Measurements from ENCODE around the gene COG7. TPM values are rescaled to one million over a fixed set of nuclear protein-coding genes. Genes with fewer than 3 reads are reported as not detected.
"Not testable (repeated sequence)": the region's sequence is repeated elsewhere in the genome, so short reads cannot be mapped to it uniquely, and the experiment has no call there.

Gene COG7
- total RNA-seq: 29.4 TPM

DNA sequence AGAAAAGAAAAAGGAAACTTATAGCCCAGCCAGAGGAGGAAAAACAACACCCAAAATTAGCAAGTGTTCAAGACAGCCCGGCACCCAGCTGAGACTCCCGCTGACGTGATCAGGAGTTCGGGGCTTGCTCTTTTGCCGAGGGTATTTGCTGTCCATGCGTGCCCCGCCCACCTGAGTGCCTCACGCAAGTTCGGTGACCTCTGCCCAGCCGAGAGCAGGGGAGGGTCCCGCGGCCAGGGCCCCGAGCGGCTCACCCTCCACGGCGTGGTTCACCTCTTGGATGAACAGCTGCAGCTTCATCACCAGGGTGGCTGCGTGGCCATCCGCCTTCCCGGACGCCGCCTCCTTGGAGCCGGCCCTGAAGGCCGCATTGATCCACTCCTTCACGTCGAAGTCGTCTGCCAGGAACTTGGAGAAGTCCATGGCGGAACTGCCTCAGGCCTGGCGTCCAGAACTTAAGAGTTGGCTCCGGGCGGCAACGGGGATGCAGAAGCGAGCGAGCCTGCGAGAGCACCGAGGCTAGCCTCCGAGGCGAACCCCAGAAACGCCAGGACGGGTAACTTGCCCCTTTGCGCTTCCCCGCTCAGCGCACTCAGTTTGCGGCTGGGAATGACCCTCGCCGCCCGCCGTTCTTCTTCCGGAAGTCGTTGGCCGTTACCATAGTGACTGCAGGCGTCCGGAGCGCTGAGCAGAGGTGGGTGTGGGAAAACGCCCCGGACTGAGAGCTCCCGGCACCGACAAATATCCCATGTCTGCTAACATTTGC is at the start of gene COG7:
COG7 (minus strand) TSS at position 618 of the 766 bp plus-strand sequence; CDS start at position 423, 195 bp downstream.
- DNase-seq (ENCODE audit: low spot score): peak; percentile 94
- ATAC-seq: peak; percentile 99
- intact Hi-C loops (cut with DNase I): no loop called here

DNA sequence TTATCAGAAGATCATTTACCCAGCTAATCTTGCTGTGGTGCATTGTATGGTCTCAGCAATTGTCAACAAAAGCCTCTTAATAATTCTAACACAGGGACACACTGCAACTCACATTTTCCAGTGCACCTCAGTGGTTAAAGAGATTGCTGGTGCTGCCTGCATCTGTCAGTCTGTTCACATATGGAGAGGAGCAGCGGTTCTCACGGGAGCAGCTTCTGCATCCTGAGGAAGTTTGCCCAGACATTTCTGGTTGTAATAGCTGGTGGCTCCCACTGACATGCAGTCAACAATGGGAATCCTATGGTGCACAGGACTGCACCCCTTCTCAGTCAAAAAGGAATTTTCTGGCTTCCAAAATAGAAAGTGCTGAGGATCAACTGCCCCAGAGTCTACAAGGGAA is 49.5 kb upstream of the COG7 start:
- ATAC-seq (no peak), DNase-seq (ENCODE audit: low spot score) (no peak)
- intact Hi-C loops (cut with DNase I): no loop called here

DNA sequence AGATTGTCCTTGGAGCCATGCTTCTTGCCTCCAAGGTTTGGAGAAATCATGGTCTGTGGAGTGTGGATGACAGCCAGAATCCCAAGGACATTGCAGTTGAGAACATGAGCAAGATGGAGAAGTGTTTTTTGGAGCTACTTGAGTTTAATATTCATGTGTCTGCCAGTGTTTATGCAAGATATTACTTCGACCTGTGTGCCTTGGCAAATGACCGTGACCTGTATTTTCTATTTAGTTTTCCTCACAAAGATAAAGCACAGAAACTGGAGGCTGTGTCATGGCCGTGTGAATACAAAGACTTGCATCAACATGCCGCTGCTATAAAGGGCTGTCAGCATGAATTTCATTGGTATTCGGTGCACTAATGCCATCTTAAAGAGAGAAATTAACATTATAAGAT is 48.3 kb upstream of the COG7 start:
- DNase-seq (ENCODE audit: low spot score) (no peak), ATAC-seq (no peak)
- intact Hi-C loops (cut with DNase I): no loop called here

DNA sequence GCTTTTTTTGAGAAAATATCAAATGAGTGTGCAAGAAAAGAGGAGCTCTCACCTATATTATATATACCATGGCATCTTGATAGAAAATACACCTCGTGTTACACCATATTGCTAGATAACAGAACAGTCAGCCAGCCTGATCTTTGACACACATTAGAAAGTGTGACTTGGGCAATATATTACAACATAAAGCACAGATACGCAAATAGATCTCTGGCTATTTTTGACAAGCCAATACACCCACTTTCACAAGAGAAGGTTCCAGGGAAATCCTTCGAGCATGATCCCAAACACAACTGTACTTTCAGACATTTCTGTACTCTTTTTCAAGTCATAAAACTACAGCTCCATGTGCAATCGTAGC is 47.9 kb upstream of the COG7 start:
- intact Hi-C loops (cut with DNase I): no loop called here
- DNase-seq (ENCODE audit: low spot score) (no peak), ATAC-seq (no peak)

DNA sequence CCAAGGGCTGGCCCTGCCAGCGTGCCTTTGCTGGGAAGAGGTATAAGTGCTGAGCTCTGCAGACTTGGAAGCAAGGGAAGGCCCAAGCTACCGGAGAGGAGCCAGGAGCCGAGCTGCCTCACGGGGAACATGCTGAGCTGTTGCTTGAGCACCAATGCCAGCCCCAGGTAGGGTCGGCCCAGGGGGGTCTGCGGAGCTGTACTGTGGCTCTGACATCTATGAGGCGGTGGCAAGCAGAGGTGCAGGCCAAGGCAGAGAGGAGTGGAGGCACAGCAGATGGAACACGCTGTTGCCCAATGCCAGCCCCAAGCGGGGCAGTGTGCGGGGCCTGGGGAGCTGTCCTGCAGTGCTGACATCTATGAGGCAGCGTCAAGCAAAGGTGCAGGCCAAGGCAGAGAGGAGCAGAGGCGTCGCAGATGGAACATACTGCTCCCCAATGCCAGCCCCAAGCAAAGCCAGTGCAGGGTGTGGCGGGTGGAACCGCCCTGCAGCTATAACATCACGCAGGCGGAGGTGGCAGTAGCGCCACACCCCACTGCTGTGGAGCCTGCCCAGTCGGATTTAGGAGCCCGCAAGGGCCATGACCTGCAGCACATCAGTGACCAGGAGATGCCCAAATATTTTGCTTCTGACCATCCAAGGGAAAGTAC is 47.3 kb upstream of the COG7 start:
- ATAC-seq (no peak), DNase-seq (ENCODE audit: low spot score) (no peak)
- intact Hi-C loops (cut with DNase I): no loop called here

DNA sequence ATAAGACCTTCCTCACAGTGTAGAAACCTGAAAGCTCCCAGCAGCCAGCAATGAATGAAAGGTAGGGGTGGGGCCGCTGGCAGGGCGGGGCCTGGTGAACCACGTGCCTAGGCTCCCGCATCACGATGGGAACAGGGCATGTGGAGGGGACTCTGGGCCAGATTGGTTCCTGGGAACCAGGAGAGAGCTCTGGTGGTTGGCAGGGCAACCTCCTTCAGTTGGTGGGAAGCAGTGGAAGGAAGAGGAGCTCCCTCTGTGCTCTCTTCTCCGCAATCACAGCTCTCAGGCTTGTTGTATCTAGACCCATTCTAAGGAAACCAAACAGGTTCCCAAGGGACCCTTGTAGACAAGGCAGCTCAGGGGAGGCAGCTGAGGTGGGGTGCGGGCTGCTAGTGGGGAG is 46.8 kb upstream of the COG7 start:
- no peak for DNase-seq (ENCODE audit: low spot score)
- no peak for ATAC-seq
- intact Hi-C loops (cut with DNase I): no loop called here

DNA sequence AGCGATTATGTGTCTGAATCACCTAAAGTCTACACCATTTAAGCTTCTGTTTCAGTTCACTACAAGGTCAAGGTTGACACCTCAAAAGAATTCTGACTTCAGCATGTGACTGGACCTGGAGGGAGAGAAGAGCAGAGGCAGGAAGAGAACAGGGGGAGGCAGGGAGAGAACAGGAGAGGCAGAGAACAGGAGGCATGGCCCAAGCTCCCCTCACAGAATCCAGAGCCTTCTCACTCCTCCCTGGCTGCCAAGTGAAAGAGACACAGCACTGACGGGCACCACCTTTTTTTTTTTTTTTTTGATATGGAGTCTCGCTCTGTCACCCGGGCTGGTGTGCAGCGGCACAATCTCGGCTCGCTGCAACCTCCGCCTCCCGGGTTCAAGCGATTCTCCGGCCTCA is 45.9 kb upstream of the COG7 start:
- DNase-seq (ENCODE audit: low spot score) (no peak), ATAC-seq (no peak)
- intact Hi-C loops (cut with DNase I): no loop called here

DNA sequence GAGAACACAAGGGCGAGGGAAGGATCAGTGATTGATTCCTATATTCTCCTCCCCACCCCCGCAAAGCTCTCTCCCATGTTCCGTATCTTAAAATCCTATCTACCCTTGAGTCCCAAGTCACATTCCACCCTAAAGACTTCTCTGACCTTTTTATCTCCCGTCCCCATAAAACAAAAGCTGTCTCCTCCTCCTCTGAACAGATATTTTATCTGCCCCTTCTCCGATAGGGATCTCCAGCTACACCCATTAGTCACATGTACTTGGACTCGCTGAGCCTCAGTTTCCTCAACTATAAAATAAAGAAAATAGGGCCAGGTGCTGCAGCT is 44.5 kb upstream of the COG7 start:
- ATAC-seq: no peak
- intact Hi-C loops (cut with DNase I): no loop called here
- no peak for DNase-seq (ENCODE audit: low spot score)

DNA sequence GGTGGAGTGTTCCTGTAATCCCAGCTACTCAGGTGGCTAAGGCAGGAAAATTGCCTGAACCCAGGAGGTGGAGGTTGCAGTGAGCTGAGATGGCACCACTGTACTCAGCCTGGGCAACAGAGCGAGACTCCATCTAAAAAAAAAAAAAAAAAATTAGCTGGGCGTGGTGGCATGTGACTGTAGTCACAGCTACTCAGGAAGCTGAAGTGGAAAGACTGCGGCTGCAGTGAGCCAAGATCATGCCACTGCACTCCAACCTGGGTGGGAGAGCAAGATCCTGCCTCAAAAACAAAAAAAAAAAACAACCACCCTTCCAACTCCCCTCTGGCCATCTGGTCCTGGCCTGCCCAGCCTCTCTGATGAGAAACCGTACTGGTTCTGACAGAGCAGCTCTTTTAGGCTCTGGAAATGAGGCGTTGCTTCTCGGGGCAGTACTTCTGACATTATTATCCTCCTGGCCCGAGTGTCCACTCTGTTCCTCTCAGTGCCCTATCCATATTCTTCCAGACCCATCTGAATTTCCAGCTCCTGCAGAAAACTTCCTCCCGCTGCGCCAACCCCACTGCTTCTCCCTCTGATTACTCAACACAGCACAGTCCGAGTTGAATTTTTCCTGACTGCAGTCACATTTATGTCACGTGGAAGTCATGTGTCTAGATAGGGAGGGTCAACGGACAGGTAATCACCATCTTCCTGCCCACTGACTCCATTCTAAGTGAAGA is 44.0 kb upstream of the COG7 start:
- intact Hi-C loops (cut with DNase I): no loop called here
- DNase-seq (ENCODE audit: low spot score): no peak

DNA sequence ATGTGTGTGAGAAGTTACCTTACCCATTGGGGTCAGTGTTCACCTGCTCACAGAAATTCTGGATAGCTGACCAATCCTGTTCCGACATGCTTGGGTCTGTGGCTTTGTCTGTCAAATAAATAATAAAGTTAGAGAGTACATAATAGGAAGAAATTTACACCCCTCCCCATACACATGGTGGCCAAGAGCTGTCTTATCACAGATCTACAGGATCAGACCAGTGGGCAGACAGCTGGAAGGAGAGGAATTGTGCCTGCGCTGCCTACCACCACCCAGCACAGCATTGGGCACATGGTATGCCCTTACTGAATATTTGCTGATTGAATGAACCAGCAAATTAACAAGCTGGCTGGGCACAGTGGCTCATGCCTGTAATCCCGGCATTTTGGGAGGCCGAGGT is 42.7 kb upstream of the COG7 start:
- DNase-seq (ENCODE audit: low spot score) (no peak), ATAC-seq (no peak)
- intact Hi-C loops (cut with DNase I): no loop called here

More for the DNA sequence above, 44.0 kb upstream of the COG7 start:
- ATAC-seq: peak; percentile 62

DNA sequence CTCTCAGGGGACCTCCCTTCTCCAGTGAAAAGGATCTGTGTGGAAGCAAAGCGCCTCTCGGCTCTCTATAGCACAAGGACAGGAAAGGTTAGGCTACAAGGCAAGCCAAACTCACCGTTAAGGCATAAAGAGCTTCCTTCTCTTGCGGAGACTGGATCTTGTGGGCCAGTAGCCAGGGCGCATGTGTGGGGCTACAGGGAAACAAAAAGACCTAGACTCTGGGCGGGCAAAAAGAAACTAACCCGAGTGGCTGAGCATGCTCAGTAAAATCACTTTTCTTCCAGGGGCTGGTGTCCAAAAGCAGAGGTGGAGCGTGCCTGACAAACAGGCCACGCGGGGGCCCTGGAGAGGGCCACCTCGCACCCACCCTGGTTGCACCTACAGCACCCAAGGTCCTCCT is 41.2 kb upstream of the COG7 start:
- DNase-seq (ENCODE audit: low spot score) (no peak), ATAC-seq (no peak)
- intact Hi-C loops (cut with DNase I): no loop called here

DNA sequence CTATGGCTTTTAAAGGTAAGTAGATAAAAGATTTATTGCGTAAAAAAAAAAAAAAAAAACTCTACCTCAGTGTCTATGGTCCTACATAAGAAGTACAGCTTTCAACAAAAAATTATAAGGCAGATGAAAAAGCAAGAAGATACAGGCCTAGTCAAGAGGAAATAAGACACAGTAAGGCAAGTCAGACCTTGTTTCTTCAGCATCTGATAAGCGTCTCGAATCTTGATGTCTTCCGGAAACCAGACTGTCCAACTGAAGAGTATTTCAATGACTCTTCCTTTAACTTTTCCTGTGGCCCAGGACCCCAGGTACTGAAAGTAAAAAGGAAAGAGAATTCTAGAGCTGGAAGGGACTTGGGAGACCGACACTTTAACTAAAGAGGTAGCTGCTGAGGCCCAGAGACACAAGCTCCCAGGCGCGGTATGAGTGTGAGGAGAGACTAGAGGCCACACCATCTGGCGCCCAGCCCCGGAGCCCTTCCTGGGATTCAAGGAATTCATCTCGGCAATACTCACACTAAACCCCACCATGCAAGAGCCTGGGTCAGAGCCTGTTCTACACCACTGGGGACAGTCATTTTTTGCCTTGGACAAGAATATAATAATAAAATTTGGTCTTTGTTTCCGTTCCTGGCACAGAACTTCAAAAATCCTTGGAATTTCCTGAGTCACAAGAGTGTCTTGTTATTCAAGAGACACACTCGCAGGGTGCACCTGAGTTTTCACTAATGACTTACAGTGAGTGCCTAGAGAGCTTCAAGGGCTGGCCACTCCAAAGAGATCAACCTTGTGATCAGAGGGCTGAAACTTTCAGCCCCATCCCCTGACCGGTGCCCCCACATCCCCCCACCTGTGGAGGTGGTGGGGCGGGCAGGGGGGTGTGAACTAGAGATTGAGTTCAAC is 38.8 kb upstream of the COG7 start:
- ATAC-seq (no peak), DNase-seq (ENCODE audit: low spot score) (no peak)
- intact Hi-C loops (cut with DNase I): no loop called here

DNA sequence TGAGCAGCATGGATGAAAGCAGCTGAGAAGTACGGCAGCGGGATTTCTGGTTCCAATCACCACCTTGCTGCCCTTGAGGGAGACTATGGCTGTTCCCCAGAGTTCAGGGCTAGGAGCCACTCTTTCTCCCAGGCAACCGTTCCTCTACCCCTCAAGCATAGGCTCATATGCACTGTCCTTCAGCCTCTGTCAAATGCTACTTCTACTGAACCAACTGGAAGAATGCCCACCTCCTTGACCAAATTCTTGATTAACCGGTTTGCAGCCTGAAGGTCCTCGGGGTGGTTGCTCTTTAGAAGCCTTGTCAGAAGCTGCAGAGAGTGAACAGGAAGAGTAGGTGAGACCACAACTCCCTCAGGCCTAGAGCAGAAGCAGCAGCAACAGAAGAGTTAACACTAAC is 33.5 kb upstream of the COG7 start:
- ATAC-seq (no peak), DNase-seq (ENCODE audit: low spot score) (no peak)
- intact Hi-C loops (cut with DNase I): no loop called here

DNA sequence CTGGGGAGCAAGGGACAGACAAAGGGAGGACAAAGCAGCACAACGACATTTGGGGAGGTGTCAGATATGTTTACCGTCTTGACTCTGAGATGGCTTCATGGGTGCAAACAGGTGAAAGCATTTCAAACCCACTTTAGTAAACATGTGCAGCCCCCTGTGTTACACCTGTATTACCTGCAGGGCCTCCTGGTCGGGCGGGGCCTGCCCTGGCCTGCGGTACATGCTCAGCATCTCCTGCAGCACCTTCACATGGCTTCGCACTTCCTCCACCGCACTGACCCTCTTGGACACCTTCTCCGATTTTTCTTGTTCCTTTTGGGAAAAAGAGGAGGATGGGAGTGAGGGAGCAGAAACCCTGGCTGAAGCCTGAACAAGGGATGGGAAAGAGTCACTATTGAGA is 32.9 kb upstream of the COG7 start:
- intact Hi-C loops (cut with DNase I): no loop called here
- DNase-seq (ENCODE audit: low spot score) (no peak), ATAC-seq (no peak)

DNA sequence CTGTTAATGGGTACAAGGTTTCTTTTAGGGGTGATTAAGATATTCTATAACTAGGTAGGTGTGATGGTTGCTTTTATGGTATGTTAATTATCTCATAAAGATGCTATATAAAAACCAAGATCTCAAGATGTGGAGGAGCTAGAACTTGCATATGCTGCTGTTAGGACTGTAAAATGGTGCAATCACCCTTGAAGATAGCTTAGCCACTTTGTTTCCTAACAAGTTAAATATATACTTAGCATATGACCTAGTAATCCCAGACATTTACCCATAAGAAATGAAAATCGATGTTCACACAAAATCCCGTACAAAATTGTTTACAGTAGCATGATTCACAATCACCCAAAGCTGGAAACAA is 32.2 kb upstream of the COG7 start:
- intact Hi-C loops (cut with DNase I): no loop called here
- no peak for ATAC-seq
- DNase-seq (ENCODE audit: low spot score): no peak

DNA sequence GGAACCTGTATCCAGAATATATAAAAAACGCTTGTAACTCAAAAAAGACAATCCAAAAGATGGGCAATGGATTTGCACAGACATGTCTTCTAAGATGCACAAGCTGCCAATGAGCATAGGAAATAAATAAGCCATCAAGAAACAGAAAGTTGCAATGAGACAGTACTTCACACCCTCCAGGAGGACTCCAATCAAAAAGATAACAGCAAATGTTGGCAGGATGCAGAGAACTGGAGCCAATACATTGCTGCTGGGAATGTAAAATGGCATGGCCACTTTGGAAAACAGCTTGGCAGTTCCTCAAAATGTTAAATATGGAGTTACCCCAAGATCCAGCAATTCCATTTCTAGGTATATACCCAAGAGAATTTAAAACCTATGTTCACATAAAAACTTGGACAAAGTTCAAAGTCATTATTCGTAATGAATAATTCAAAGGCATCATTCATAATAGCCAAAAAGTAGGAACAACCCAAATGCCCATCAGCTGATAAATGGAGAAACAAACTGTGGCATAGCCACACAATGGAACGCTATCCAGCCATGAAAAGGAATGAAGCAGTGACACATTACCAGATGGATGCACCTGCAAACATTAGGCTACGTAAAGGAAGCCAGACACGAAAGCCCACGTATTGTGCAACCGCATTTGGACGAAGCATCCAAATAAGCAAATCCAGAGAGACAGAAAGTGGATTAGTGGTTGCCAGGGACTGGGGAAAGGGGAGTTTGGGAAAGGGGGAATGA is 31.7 kb upstream of the COG7 start:
- intact Hi-C loops (cut with DNase I): no loop called here
- DNase-seq (ENCODE audit: low spot score): no peak
- ATAC-seq: no peak

DNA sequence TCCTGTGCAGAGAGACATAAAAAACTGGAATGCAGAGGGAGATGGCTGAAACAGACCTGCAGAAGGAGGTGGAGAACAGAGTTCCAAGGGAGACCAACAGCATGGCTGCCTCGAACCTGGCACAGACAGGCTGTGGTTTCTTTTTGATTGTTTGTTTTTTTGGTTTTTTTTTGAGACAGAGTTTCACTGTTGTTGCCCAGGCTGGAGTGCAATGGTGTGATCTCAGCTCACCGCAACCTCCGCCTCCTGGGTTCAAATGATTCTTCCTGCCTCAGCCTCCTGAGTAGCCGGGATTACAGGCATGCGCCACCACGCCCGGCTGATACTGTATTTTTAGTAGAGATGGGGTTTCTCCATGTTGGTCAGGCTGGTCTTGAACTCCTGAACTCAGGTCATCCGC is 30.5 kb upstream of the COG7 start:
- ATAC-seq; DNase-seq (ENCODE audit: low spot score); intact Hi-C loops (cut with DNase I): not testable (repeated sequence)

DNA sequence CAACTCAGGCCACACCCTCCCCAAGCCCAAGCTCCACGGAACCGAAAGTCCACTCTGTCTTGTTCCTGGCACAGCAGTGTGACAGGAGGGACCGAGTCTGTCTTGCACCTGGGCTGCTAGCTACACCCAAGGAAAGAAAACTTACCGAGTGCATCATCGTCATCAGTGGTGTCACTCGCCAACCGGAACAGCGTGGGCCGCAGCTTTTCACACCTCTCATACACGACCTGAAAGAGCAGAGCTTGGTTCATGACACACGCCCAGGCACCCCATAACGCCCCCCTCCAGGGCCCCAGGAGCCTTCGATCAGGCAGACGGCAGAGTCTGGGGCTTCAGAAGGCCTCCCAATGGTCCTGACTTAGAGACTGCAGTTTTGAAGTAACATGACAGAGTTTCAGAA is 29.8 kb upstream of the COG7 start:
- no peak for ATAC-seq
- intact Hi-C loops (cut with DNase I): no loop called here
- no peak for DNase-seq (ENCODE audit: low spot score)

DNA sequence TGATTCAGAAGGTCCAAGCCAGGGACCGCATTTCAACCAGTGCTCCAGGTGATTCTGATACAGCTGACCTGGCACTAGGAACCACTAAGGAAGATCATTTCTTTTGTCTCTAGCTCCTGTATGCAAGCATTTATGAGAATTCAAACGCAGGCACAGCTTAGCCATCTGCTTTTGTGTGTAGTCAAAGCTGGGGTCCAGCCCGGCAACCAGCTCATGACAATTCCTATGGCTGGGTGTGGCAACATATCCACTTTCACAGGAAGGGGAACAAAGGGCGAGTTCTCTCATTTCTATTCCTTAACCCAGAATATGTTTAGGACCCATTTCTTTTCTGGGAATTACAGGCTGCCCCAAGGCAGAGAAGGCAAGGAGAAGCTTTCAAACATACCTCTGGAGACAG is 27.3 kb upstream of the COG7 start:
- DNase-seq (ENCODE audit: low spot score) (no peak), ATAC-seq (no peak)
- intact Hi-C loops (cut with DNase I): no loop called here
